Upper lobe of left lung (tissue), 6 donors: ENCODE results near the gene ERCC6. TPM values are rescaled to one million over a fixed set of nuclear protein-coding genes. Genes with fewer than 3 reads are reported as not detected.

ENCODE experiments used
- ATAC-seq, 2 donors: fragments of 200-7000 bp; cut with Tn5 transposase; one replicate each; pipeline ENCODE4 v1.9.1; 2022; ENCODE audit warnings: mild to moderate bottlenecking in 2 of 2, moderate library complexity in 2 of 2; ENCODE audit not compliant: low FRiP score in 2 of 2
- DNase-seq, 2 donors: peaks; one replicate each; pipeline ENCODE4 v3.0.0-alpha.2; 2019 to 2020
- H3K27ac ChIP-seq, 4 donors: fragments of 200-600 bp; sonication (generic); one replicate each; pipeline ENCODE4 v1.5.1; 2016 to 2019
- H3K27me3 ChIP-seq, 4 donors: fragments of 200-600 bp; sonication (generic); one replicate each; pipeline ENCODE4 v1.5.1; 2017 to 2019
- H3K36me3 ChIP-seq, 4 donors: fragments of 200-600 bp; sonication (generic); one replicate each; pipeline ENCODE4 v1.5.1; 2016 to 2019
- H3K4me1 ChIP-seq, 4 donors: fragments of 200-600 bp; sonication (generic); one replicate each; pipeline ENCODE4 v1.5.1; 2018 to 2019
- H3K4me3 ChIP-seq, 4 donors: fragments of 200-600 bp; sonication (generic); one replicate each; pipeline ENCODE4 v1.5.1; 2017 to 2019; ENCODE audit warnings: mild to moderate bottlenecking in 2 of 4, moderate library complexity in 1 of 4
- H3K9me3 ChIP-seq, 4 donors: fragments of 200-600 bp; sonication (generic); one replicate each; pipeline ENCODE4 v1.5.1; 2018 to 2019
- CTCF ChIP-seq, 6 experiments: fragments of 450-650 bp in 4 of 6; fragments of 200-600 bp in 2 of 6; sonication (generic) in 2 of 6; IDR thresholded peaks; one replicate each; pipeline ENCODE4 v1.5.1; 2016 to 2019; ENCODE audit warnings: antibody characterized with exemption in 6 of 6
- EP300 ChIP-seq, 4 donors: sonication (generic); formaldehyde crosslinking; IDR thresholded peaks; one replicate each; pipeline ENCODE4 v1.5.1; 2017; ENCODE audit warnings: antibody characterized with exemption in 4 of 4, control low read depth in 2 of 4
- POLR2A ChIP-seq, 4 donors: fragments of 450-650 bp; IDR thresholded peaks; one replicate each; pipeline ENCODE4 v1.5.1; 2016 to 2017; ENCODE audit warnings: antibody characterized with exemption in 4 of 4, mild to moderate bottlenecking in 2 of 4
- POLR2AphosphoS5 ChIP-seq, 2 donors: sonication (generic); formaldehyde crosslinking; IDR thresholded peaks; one replicate each; pipeline ENCODE4 v1.5.1; 2017; ENCODE audit warnings: antibody characterized with exemption in 2 of 2
- WGBS, 2 donors: methylation state at CpG; one replicate each; pipeline ENCODE4 v1.1.5; 2017 to 2018; 5-methylcytosine and 5-hydroxymethylcytosine counted together
- total RNA-seq, 6 donors: library from RNA; depleted of rRNA in 4 of 6; stranded (reverse); fragments of >200 nt in 4 of 6; gene quantifications; one replicate each; pipeline versions ENCODE4 v1.1.0 to v1.2.1, GENCODE V29; 2016 to 2021
- donor health status: DM: no; HTN: no; CAD: no; lungs with moderate emphysema.
- donor health status: DM: no; HTN: yes; CAD: no; lungs with severe emphysema.

Gene ERCC6
- total RNA-seq, 6 donors from 2014 or later: 8.4 to 30.4 (median 23.3) TPM

GRCh38 chr10:49499305-49499851 lies 39.5 kb downstream of the ERCC6 start:
- Histone ChIP-seq H3K36me3 (no peaks in the 10 kb centered on the region), H3K27ac (no peak overlapping the region), H3K9me3 (no peaks in the 10 kb centered on the region), H3K27me3 (no peaks in the 10 kb centered on the region), H3K4me1 (no peaks in the 10 kb centered on the region), H3K4me3 (no peak overlapping the region)
- no peak for DNase-seq
- no peak for ATAC-seq
- no peak for TF ChIP-seq EP300 (IDR thresholded peaks at IDR 0.05)
- no peak for TF ChIP-seq POLR2A (IDR thresholded peaks at IDR 0.05)
- TF ChIP-seq CTCF (IDR thresholded peaks at IDR 0.05): no peak
- TF ChIP-seq POLR2AphosphoS5 (IDR thresholded peaks at IDR 0.05): no peak
- 95 to 97% methylated on average over 5 of the region's 5 CpGs for WGBS, 2 donors

- H3K4me1 ChIP-seq: no peaks in the 10 kb centered on the region
- H3K27ac ChIP-seq: no peak overlapping the region
- 100% methylated on average over 2 of the region's 2 CpGs for whole genome bisulfite sequencing, 2 donors
- H3K27me3 ChIP-seq: no peaks in the 10 kb centered on the region
- no peak overlapping the region for H3K4me3 ChIP-seq
- TF ChIP-seq POLR2AphosphoS5 (IDR thresholded peaks at IDR 0.05) (no peak), EP300 (IDR thresholded peaks at IDR 0.05) (no peak), POLR2A (IDR thresholded peaks at IDR 0.05) (no peak), CTCF (IDR thresholded peaks at IDR 0.05) (no peak)
- H3K36me3 ChIP-seq: no peaks in the 10 kb centered on the region
- no peak for ATAC-seq
- no peak for DNase-seq
- no peaks in the 10 kb centered on the region for H3K9me3 ChIP-seq
These were observed 40.5 kb downstream of the ERCC6 start for GRCh38 chr10:49498425-49498824.

DNA sequence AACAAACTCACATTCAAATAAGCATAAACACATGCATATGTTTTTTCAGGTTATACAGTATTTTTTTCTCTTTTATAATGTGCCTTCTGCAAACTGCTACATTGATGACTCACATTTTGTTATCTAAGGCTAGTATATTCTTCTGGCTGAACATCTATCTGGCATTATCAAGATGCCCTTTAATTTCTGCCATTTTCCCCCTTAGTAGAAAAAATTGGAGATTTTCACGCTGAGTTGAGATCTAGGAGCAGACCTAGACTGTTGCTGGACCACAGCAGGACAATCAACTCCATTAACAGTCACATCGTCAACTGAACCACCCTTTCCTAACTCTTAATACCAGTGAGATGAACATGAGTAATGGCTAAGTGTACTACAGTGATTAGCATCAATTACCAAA lies 41.6 kb downstream of the ERCC6 start:
- ATAC-seq: no peak
- no peak overlapping the region for H3K27ac ChIP-seq
- peaks cover 0 to 3% (median 0%) of the 10 kb centered on the region in 4 donors for H3K36me3 ChIP-seq
- no peaks in the 10 kb centered on the region for H3K4me1 ChIP-seq
- 94 to 100% methylated on average over 2 of the region's 2 CpGs for WGBS, 2 donors
- TF ChIP-seq CTCF (IDR thresholded peaks at IDR 0.05) (no peak), POLR2A (IDR thresholded peaks at IDR 0.05) (no peak), EP300 (IDR thresholded peaks at IDR 0.05) (no peak), POLR2AphosphoS5 (IDR thresholded peaks at IDR 0.05) (no peak)
- no peak for DNase-seq
- H3K9me3 ChIP-seq: no peaks in the 10 kb centered on the region
- no peaks in the 10 kb centered on the region for H3K27me3 ChIP-seq
- H3K4me3 ChIP-seq: no peak overlapping the region

- 88% methylated on average over 8 of the region's 8 CpGs for WGBS, 2 donors
- H3K27ac ChIP-seq: no peak overlapping the region
- no peaks in the 10 kb centered on the region for H3K9me3 ChIP-seq
- DNase-seq: no peak
- no peak for TF ChIP-seq EP300 (IDR thresholded peaks at IDR 0.05)
- TF ChIP-seq CTCF (IDR thresholded peaks at IDR 0.05): no peak
- no peak for TF ChIP-seq POLR2AphosphoS5 (IDR thresholded peaks at IDR 0.05)
- no peak for TF ChIP-seq POLR2A (IDR thresholded peaks at IDR 0.05)
- H3K4me1 ChIP-seq: no peaks in the 10 kb centered on the region
- no peak overlapping the region for H3K4me3 ChIP-seq
- peaks cover 0 to 7% (median 0%) of the 10 kb centered on the region in 4 donors for H3K36me3 ChIP-seq
- no peaks in the 10 kb centered on the region for H3K27me3 ChIP-seq
- ATAC-seq: no peak
These were observed 50.7 kb downstream of the ERCC6 start for GRCh38 chr10:49488056-49488717.

GRCh38 chr10:49486738-49487137 lies 52.2 kb downstream of the ERCC6 start:
- Histone ChIP-seq H3K27me3 (no peaks in the 10 kb centered on the region), H3K27ac (no peak overlapping the region), H3K36me3 (peaks cover 0 to 18% (median 5%) of the 10 kb centered on the region in 4 donors), H3K4me3 (no peak overlapping the region), H3K9me3 (no peaks in the 10 kb centered on the region), H3K4me1 (no peaks in the 10 kb centered on the region)
- WGBS, 2 donors: 86 to 88% methylated on average over 1 of the region's 1 CpG
- ATAC-seq (no peak), DNase-seq (no peak)
- TF ChIP-seq CTCF (IDR thresholded peaks at IDR 0.05) (no peak), POLR2A (IDR thresholded peaks at IDR 0.05) (no peak), EP300 (IDR thresholded peaks at IDR 0.05) (no peak), POLR2AphosphoS5 (IDR thresholded peaks at IDR 0.05) (no peak)
